ENCODE results near the gene AGL.
"Not testable (repeated sequence)": the region's sequence is repeated elsewhere in the genome, so short reads cannot be mapped to it uniquely, and the experiment has no call there.

AGL gene

GRCh38 chr1:99851850-99852454, 1.8 kb downstream of the AGL start:
- DNase-seq (ENCODE audit: low read depth): no peak

GRCh38 chr1:99852648-99853047, 2.5 kb downstream of the AGL start:
- DNase-seq (ENCODE audit: low read depth): no peak

GRCh38 chr1:99855914-99856450, 5.8 kb downstream of the AGL start:
- peak; percentile 49 for DNase-seq (ENCODE audit: low read depth)

- not testable (repeated sequence) for DNase-seq (ENCODE audit: low read depth)
These were observed 6.9 kb downstream of the AGL start for GRCh38 chr1:99857041-99857440.

DNA sequence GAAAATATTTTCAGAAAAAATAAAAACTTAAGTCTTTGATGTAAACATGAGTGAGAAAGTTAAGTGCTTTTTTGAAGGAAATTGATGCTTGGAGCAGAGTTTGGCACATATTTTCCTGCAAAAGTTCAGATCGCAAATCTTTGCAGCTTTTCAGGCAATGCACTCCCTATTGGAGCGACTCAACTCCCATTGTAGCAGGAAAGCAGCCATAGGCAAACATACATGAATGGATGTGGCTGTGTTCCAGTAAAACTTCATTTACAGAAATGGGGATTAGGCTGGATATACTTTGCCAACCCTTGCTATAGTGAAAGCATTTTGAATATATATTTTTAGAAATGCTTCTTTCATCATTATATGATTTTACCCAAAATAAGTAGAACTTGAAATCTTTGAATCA, 8.1 kb downstream of the AGL start:
- no peak for DNase-seq (ENCODE audit: low read depth)

GRCh38 chr1:99858881-99859280, 8.7 kb downstream of the AGL start:
- DNase-seq (ENCODE audit: low read depth): no peak

GRCh38 chr1:99860703-99861102, 10.5 kb downstream of the AGL start:
- no peak for DNase-seq (ENCODE audit: low read depth)

DNA sequence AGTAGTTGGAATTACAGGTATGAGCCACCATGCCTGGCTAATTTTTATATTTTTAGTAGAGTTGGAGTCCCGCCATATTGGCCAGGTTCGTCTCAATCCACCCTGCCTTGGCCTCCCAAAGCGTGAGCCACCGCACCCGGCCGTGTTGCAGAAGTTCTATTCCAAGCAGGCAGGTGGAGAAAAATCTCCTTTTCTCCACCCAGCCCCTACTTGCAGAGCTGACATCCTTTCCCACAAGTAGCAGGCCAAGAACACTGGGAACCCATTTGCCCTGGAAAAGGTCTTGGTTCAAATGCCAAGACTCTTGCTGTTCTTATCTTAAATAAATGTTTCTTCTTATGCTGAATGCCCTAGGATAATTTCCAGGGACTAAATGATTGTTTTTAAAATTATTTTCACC, 17.5 kb downstream of the AGL start:
- no peak for DNase-seq (ENCODE audit: low read depth)

- DNase-seq (ENCODE audit: low read depth): peak; percentile 34
These were observed 19.1 kb downstream of the AGL start for GRCh38 chr1:99869304-99869703.

DNA sequence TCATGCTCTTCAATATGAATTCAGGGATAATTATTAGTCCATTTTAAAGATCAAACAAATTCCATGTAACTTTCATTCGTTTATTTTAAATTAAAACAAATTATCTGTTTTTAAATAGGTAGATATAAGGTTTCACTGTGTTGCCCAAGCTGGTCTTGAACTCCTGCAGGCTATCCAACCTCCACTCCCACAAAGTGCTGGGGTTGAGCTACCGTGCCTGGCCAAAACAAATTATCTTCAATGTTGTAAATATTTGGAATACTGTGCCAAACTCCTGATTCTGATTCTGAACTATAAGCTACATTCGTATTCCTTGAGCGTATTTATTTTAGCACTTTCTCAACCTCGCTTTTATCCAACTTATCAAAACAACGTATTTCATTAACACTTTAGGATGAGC, 19.6 kb downstream of the AGL start:
- DNase-seq (ENCODE audit: low read depth): no peak

DNA sequence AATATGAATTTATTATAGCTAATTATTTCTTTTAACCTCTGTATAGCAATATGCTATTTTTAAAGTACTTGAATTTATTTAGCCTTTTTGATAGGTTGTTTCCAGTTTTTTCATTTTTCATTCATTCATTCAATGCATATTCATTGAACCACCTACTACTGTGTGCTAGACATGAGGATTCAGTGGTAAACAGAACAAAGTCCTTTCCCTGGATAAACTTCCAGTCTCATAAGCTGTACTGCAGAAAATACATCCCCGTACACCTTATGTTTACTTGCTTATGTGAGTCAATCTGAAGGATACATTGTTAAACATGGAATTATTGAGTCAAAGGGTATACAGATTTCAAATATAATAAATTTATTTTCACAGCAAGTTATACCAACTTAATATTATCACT, 21.9 kb downstream of the AGL start:
- DNase-seq (ENCODE audit: low read depth): no peak

DNA sequence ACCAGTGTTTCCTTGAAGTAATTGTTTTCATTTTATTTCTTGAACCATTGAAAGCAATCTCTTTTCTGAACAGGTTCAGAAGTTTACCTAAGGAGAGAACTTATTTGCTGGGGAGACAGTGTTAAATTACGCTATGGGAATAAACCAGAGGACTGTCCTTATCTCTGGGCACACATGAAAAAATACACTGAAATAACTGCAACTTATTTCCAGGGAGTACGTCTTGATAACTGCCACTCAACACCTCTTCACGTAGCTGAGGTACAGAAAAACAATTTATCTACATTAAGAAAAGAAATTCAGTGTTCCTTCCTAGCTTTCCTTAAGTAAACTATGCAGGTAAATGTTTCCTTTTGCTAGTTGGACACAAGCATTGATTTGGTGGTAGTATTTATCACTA, 27.4 kb downstream of the AGL start:
- no peak for DNase-seq (ENCODE audit: low read depth)

DNA sequence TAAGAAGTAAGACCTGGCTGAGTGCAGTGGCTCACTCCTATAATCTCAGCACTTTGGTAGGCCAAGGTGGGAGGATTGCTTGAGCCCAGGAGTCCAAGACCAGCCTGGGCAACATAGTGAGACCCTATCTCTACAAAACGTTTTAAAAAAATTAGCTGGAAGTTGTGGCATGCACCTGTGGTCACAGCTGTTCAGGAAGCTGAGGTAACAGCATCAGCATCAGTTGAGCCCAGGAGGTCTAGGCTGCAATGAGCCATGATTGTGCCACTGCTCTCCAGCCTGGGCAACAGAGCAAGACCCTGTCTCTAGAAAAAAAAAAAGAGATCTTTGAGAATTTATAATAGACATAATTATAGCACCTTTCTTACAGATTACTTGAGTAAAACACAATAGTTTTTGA, 36.0 kb downstream of the AGL start:
- no peak for DNase-seq (ENCODE audit: low read depth)

- peak; percentile 11 for DNase-seq (ENCODE audit: low read depth)
These were observed 36.7 kb downstream of the AGL start for GRCh38 chr1:99886841-99887240.

GRCh38 chr1:99887890-99888289, 37.7 kb downstream of the AGL start:
- DNase-seq (ENCODE audit: low read depth): no peak

- no peak for DNase-seq (ENCODE audit: low read depth)
These were observed 41.8 kb downstream of the AGL start for GRCh38 chr1:99891997-99892396.

GRCh38 chr1:99903278-99903677, 53.1 kb downstream of the AGL start:
- not testable (repeated sequence) for DNase-seq (ENCODE audit: low read depth)

DNA sequence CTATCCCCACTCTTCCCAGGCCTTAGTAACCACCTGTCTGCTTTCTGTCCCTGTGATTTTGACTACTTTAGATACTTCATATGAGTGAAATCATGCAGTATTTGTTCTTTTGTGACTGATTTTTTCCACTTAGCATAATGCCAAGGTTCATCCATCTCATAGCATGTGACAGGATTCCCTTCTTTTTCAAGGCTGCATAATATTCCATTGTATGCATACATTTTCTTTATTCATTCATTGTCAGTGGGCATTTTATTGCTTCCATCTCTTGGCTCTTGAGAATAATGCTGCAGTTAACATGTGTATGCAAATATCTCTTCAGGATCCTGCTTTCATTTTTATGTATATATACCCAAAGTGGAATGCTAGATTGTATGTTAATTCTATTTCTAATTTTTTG, 56.4 kb downstream of the AGL start:
- no peak for DNase-seq (ENCODE audit: low read depth)

DNA sequence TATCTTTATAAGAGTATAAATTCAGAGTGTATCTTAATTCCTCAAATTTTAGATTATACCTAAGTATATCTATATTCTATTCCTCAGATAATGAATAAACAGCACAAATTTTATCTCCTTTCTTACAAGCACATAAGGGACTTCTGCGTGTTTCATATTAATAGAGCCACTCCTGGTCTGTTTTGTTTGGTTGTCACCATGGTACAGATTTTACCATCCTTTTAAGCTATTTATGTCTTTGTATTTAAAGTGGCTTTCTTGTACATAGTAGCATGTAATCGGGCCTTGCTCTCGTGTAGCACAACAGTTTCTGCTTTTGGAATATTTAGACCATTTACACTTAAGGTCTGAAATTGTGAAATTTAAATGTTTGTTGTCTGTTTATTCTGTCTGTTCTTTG, 67.1 kb downstream of the AGL start:
- DNase-seq (ENCODE audit: low read depth): no peak

DNA sequence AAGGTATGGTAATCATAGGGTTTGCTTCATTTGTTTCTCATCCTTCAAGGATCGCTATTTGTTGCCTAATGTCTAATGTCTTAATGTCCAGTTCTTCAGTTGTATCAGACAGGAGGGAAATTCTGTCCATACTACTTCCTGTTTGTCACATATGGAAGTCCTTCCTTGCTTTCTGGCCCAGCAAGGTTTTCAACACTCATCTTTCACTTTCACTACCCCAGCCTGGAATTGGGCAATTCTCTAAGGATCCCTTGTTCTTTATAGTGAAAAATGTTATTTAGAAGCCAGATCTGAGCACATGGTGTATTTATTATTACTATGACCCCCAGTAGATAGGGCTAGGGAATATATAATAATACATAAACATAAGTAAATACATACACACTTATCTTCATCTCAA, 69.1 kb downstream of the AGL start:
- DNase-seq (ENCODE audit: low read depth): no peak

GRCh38 chr1:99934801-99935200, 84.6 kb downstream of the AGL start:
- no peak for DNase-seq (ENCODE audit: low read depth)

DNA sequence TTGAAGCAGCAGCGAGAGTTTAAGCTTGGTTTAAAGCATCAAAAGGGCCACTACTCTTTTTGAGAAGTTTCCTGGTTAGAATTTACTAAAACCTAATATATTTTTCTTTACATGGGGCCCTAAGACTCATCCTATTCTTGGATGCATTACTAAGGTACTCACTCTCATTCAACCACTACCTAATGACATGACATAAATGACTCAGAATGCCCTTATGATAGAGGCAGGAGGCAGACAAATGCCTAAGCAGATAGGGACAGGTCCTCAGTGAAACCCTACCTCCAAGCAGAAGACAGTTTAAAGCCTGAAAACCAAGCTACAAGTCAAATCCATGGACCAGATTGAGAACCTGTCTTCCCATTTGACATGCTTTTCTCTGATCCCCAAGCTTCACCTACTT, 85.4 kb downstream of the AGL start:
- DNase-seq (ENCODE audit: low read depth): no peak

- DNase-seq (ENCODE audit: low read depth): no peak
These were observed 85.9 kb downstream of the AGL start for GRCh38 chr1:99936071-99936470.

GRCh38 chr1:99942723-99943122, 92.6 kb downstream of the AGL start:
- no peak for DNase-seq (ENCODE audit: low read depth)

Data from EH (cell line).